ENCODE results near the gene UBE2H.

Gene UBE2H

GRCh38 chr7:129792721-129793120 lies 160.0 kb downstream of the UBE2H start:
- H3K36me3 ChIP-seq = no peaks in the 10 kb centered on the region
- no peaks in the 10 kb centered on the region for H3K27me3 ChIP-seq
- no peaks in the 10 kb centered on the region for H3K9me3 ChIP-seq
- no peaks in the 10 kb centered on the region for H3K4me1 ChIP-seq
- DNase-seq = no peak
- no peak overlapping the region for H3K4me3 ChIP-seq (ENCODE audit: low read depth, low read length)
- no peak for TF ChIP-seq CTCF (IDR thresholded peaks at IDR 0.05; ENCODE audit: low read depth, low read length)

GRCh38 chr7:129790136-129790535 lies 162.6 kb downstream of the UBE2H start:
- Histone ChIP-seq H3K4me3 (ENCODE audit: low read depth, low read length) (no peak overlapping the region), H3K27me3 (peaks cover 17% of the 10 kb centered on the region), H3K4me1 (no peaks in the 10 kb centered on the region), H3K36me3 (no peaks in the 10 kb centered on the region), H3K9me3 (no peaks in the 10 kb centered on the region)
- no peak for DNase-seq
- TF ChIP-seq CTCF (IDR thresholded peaks at IDR 0.05; ENCODE audit: low read depth, low read length) = no peak

- no peak for TF ChIP-seq CTCF (IDR thresholded peaks at IDR 0.05; ENCODE audit: low read depth, low read length)
- H3K36me3 ChIP-seq = no peaks in the 10 kb centered on the region
- H3K4me1 ChIP-seq = no peaks in the 10 kb centered on the region
- no peak overlapping the region for H3K4me3 ChIP-seq (ENCODE audit: low read depth, low read length)
- no peak for DNase-seq
- no peaks in the 10 kb centered on the region for H3K9me3 ChIP-seq
- H3K27me3 ChIP-seq = peaks cover 22% of the 10 kb centered on the region
These were observed 163.1 kb downstream of the UBE2H start for GRCh38 chr7:129789652-129790051.

- DNase-seq = no peak
- peaks cover 28% of the 10 kb centered on the region for H3K27me3 ChIP-seq
- no peak for TF ChIP-seq CTCF (IDR thresholded peaks at IDR 0.05; ENCODE audit: low read depth, low read length)
- H3K9me3 ChIP-seq = no peaks in the 10 kb centered on the region
- H3K4me3 ChIP-seq (ENCODE audit: low read depth, low read length) = no peak overlapping the region
- H3K4me1 ChIP-seq = no peaks in the 10 kb centered on the region
- no peaks in the 10 kb centered on the region for H3K36me3 ChIP-seq
These were observed 163.8 kb downstream of the UBE2H start for GRCh38 chr7:129789000-129789399.

- Histone ChIP-seq H3K27me3 (peaks cover 47% of the 10 kb centered on the region), H3K36me3 (no peaks in the 10 kb centered on the region), H3K9me3 (no peaks in the 10 kb centered on the region), H3K4me1 (no peaks in the 10 kb centered on the region), H3K4me3 (ENCODE audit: low read depth, low read length) (no peak overlapping the region)
- DNase-seq = no peak
- TF ChIP-seq CTCF (IDR thresholded peaks at IDR 0.05; ENCODE audit: low read depth, low read length) = no peak
These were observed 165.8 kb downstream of the UBE2H start for GRCh38 chr7:129786825-129787563.

- Histone ChIP-seq H3K4me1 (no peaks in the 10 kb centered on the region; the same call in 1 of the 2 replicates), H3K4me3 (ENCODE audit: low read depth, low read length) (no peak overlapping the region), H3K36me3 (no peaks in the 10 kb centered on the region), H3K27me3 (peaks cover 58% of the 10 kb centered on the region), H3K9me3 (no peaks in the 10 kb centered on the region)
- DNase-seq = no peak
- TF ChIP-seq CTCF (IDR thresholded peaks at IDR 0.05; ENCODE audit: low read depth, low read length) = no peak
These were observed 166.9 kb downstream of the UBE2H start for GRCh38 chr7:129785685-129786514.

Data from BE2C (cell line).